Glutamatergic neuron (in vitro differentiated cells): ENCODE results near the gene CCR5. TPM values are rescaled to one million over a fixed set of nuclear protein-coding genes. Genes with fewer than 3 reads are reported as not detected.

Experiments used
- DNase-seq: peaks from one replicate; pipeline ENCODE4 v3.0.0; 2022
- H3K27ac Mint-ChIP-seq: one replicate; pipeline ENCODE4 v1.8.0; 2020; ENCODE audit warnings: mild to moderate bottlenecking, mixed read lengths, inconsistent platforms; ENCODE audit not compliant: unreplicated experiment
- H3K27me3 Mint-ChIP-seq: one replicate; pipeline ENCODE4 v1.8.0; 2020; ENCODE audit warnings: mild to moderate bottlenecking, moderate library complexity, mixed read lengths, inconsistent platforms; ENCODE audit not compliant: unreplicated experiment
- H3K36me3 Mint-ChIP-seq: one replicate; pipeline ENCODE4 v1.8.0; 2020; ENCODE audit warnings: mild to moderate bottlenecking, mixed read lengths, inconsistent platforms; ENCODE audit not compliant: unreplicated experiment
- H3K4me1 Mint-ChIP-seq: one replicate; pipeline ENCODE4 v1.8.0; 2020; ENCODE audit warnings: mild to moderate bottlenecking, low read depth, mixed read lengths, inconsistent platforms; ENCODE audit not compliant: unreplicated experiment
- H3K4me3 Mint-ChIP-seq: one replicate; pipeline ENCODE4 v1.8.0; 2020; ENCODE audit warnings: mild to moderate bottlenecking, mixed read lengths, inconsistent platforms; ENCODE audit not compliant: unreplicated experiment
- H3K9me3 Mint-ChIP-seq: one replicate; pipeline ENCODE4 v1.8.0; 2020; ENCODE audit warnings: mild to moderate bottlenecking, moderate library complexity, mixed read lengths, inconsistent platforms; ENCODE audit not compliant: unreplicated experiment
- CTCF ChIP-seq: fragments of 200-600 bp; sonication (generic); IDR thresholded peaks from one replicate; pipeline ENCODE4 v1.5.0; 2021; ENCODE audit not compliant: partially characterized antibody, unreplicated experiment
- total RNA-seq: library from RNA; stranded (reverse); fragmentation: NEBNext Ultra II Directional; extraction: Animal tissue kit (Norgen Biotek cat#: 25700); gene quantifications from one replicate; pipeline ENCODE4 v1.2.1, GENCODE V29; 2021; ENCODE audit not compliant: unreplicated experiment

CCR5 gene
- total RNA-seq, 1 donor from 2014 or later = not detected

DNA sequence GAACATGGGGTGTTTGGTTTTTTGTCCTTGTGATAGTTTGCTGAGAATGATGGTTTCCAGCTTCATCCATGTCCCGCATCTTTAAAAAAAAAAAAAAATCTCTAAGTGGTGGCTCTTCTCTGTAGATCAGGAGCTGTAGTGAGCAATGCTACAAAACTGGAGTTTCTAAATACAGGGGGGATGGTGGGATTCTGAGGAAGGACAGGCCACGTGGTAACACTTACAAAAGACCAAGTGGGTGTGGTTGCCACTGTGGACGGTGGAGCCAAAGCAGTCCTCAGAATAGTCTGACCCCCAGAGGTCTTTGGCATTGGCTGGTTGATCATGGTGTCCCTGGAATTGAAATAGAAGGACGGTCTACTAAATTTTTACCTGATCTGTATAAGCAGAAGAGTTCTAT, 44.0 kb downstream of the CCR5 start:
- H3K27me3 Mint-ChIP-seq = no peaks in the 10 kb centered on the region
- H3K9me3 Mint-ChIP-seq = peaks cover 2% of the 10 kb centered on the region
- H3K27ac Mint-ChIP-seq = no peak overlapping the region
- peaks cover 3% of the 10 kb centered on the region for H3K4me1 Mint-ChIP-seq
- H3K4me3 Mint-ChIP-seq = no peak overlapping the region
- DNase-seq = no peak
- H3K36me3 Mint-ChIP-seq = no peaks in the 10 kb centered on the region
- TF ChIP-seq CTCF = no peak

DNA sequence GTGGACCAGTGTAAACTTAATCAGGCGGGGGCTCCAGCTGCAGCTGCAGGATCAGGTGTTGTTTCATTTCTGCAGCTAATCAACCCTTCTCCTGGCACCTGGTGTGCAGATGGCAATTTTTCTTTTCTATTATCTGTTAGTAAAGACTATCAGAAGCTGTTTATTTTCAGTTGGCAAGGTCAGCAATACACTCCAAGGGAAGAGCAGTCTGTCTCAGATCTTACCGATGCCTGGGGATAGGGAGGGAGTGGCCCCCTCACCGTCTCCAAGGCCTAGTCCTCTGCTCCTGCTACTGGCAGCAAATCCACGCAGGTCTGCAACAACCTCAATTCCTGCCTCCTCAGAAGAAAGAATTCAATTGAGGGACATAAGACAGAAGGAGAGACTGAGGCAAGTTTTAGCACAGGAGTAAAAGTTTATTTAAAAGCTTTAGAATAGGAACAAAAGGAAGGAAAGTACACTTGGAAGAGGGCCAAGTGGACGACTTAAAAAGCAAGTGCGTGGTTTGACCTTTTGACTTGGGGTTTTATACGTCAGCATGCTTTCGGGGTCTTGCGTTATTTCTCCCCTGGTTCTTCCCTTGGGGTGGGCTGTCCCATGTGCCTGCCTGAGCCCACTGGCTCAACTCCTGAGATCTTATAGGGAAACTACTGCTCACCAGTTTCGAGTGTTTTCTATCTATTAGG, 45.5 kb downstream of the CCR5 start:
- H3K27ac Mint-ChIP-seq = no peak overlapping the region
- TF ChIP-seq CTCF = no peak
- peaks cover 2% of the 10 kb centered on the region for H3K27me3 Mint-ChIP-seq
- H3K4me1 Mint-ChIP-seq = no peaks in the 10 kb centered on the region
- no peak overlapping the region for H3K4me3 Mint-ChIP-seq
- no peaks in the 10 kb centered on the region for H3K36me3 Mint-ChIP-seq
- H3K9me3 Mint-ChIP-seq = peaks cover 2% of the 10 kb centered on the region
- no peak for DNase-seq

DNA sequence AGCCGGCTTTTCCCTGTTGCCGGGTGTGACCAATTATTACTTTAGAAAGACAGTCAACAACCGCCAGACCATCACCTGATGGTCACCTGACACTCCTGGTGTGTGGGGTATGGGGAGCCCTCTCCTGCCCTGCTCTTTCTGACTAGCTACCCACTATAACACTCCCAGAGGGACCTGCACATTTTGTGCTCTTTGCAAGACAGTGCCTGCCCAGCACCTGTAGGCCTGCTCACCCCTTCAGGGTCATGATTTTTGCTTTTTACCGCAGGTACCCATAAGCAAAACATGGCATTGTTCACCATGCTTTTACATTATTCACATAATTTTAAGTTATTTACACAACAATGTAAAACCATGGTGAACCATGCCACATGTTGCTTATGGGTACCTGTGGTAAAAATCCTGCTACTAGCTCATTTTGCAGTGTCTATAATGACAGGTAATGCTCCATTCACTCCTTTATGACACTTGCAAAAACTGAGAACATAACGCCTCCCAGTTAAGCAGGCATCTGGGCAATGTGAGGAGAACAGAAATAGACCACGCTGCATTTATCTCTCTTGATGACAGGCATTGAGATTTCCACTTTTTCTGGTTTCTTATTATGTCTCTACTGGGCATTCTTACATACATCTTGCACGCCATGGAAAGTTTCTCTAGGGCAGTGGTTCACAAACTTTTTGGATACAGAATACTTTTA, 46.2 kb downstream of the CCR5 start:
- H3K4me3 Mint-ChIP-seq = no peak overlapping the region
- H3K27ac Mint-ChIP-seq = no peak overlapping the region
- no peaks in the 10 kb centered on the region for H3K36me3 Mint-ChIP-seq
- H3K27me3 Mint-ChIP-seq = peaks cover 2% of the 10 kb centered on the region
- no peak for TF ChIP-seq CTCF
- H3K4me1 Mint-ChIP-seq = no peaks in the 10 kb centered on the region
- DNase-seq = no peak
- H3K9me3 Mint-ChIP-seq = peaks cover 2% of the 10 kb centered on the region

- H3K4me3 Mint-ChIP-seq = no peak overlapping the region
- H3K27ac Mint-ChIP-seq = no peak overlapping the region
- TF ChIP-seq CTCF = no peak
- H3K36me3 Mint-ChIP-seq = no peaks in the 10 kb centered on the region
- peaks cover 1% of the 10 kb centered on the region for H3K4me1 Mint-ChIP-seq
- peaks cover 2% of the 10 kb centered on the region for H3K9me3 Mint-ChIP-seq
- no peak for DNase-seq
- peaks cover 3% of the 10 kb centered on the region for H3K27me3 Mint-ChIP-seq
Observed at GRCh38 chr3:46417841-46418611, 47.3 kb downstream of the CCR5 start.
